A673 (cell line): ENCODE measurements around the gene RANBP3L.

Experiments
- CTCF ChIP-seq: fragments of 300-800, 200-600 bp; sonication (generic); conservative IDR thresholded peaks from 2 replicates; pipeline ENCODE4 v1.5.1; 2017; ENCODE audit warnings: low read depth, mild to moderate bottlenecking, antibody characterized with exemption, low read length, moderate library complexity, mixed read lengths
- EZH2 ChIP-seq: fragments of 200-600 bp; sonication (generic); IDR thresholded peaks from 2 replicates; pipeline ENCODE4 v1.6.1; 2017; ENCODE audit warnings: borderline replicate concordance, low read depth, mild to moderate bottlenecking, mixed read lengths, antibody characterized with exemption, low read length; ENCODE audit not compliant: poor library complexity, severe bottlenecking

- no peak for TF ChIP-seq CTCF
- no peak for TF ChIP-seq EZH2
Measured at GRCh38 chr5:36208786-36209185, 92.9 kb downstream of the RANBP3L start.
